GM19397 (cell line): ENCODE data around the gene AKR1C2.
"Not testable (repeated sequence)": the region's sequence is repeated elsewhere in the genome, so short reads cannot be mapped to it uniquely, and the experiment has no call there.

Experiments
- ATAC-seq: cut with Tn5 transposase; IDR thresholded peaks from one replicate; pipeline ENCODE4 v1.9.1; 2021; ENCODE audit warnings: mild to moderate bottlenecking, moderate library complexity; ENCODE audit not compliant: unreplicated experiment

The AKR1C2 gene

DNA sequence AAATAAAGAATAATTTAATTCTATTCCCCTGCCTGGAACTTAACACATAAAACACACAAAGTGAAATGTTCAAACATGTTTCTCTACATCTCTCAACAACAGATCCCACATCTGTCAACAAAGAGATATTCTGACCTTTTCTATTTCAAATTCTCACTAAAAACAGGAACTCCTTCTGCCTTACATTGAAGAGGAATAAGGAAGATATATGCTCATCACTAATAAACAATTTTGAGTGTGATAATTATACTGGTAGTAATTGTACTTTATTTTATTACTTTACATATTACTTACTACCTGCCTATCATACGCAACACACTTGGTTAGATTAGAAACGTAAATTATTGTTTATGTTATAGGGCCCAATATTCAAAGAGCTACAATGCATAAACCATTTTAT is 13.4 kb downstream of the AKR1C2 start:
- no peak for ATAC-seq

DNA sequence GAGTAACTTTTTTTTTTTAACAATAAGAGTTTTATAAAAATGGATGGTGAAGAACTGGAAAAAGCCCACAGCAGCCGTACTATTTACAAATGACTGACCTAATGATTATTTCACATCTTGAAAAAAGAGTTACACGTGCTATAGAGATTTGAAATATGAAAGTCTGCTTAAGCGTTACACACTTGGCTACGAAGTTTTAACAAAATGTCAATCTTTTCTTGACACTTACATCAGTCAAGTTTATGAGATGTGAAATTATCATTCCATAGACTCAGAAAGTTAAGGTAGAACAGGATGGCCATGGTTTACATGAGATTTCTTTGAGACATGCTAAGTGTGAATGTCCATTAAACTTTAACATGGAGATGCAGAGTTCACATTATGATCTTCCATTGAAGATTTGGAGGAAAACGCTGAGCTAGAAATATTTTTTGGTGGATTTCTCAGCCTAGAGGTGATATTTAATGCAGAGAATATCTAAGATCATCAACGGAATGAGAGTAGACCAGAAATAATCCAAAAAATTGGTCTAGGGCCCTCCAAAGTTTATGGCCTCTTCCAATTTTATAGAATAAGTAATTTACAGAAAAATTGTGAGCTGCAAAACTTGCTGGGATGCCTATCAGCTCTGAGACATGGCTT is 15.5 kb downstream of the AKR1C2 start:
- not testable (repeated sequence) for ATAC-seq

DNA sequence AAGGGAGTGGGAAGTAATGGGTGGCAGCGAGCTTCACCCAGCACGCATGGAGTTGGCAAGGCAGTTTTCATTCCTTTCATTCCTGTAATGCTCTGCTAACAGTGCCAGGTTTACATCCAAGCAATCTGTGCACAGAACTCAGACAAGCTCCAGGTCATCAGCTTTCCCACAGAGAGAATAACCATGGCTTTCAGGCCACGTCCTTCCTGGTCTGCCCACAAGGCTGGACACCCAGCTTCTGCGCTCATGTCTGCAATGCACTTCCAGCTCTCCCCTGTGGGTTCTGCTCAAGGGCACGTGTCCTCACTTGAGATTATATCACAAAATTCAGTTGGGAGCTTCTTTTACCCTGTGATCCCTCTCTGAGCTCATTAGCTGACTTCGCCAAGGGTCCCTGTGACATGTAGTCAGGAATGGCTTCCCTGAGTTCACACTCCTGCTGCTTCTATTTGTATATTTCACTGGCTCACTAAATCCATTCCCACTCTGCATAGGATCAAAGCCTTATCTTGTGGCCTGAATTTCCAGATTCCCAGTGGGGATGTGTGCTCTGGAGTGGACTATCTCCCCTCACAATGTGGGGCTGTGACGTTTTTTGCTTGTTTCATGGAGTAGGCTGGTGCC is 18.6 kb downstream of the AKR1C2 start:
- no peak for ATAC-seq

DNA sequence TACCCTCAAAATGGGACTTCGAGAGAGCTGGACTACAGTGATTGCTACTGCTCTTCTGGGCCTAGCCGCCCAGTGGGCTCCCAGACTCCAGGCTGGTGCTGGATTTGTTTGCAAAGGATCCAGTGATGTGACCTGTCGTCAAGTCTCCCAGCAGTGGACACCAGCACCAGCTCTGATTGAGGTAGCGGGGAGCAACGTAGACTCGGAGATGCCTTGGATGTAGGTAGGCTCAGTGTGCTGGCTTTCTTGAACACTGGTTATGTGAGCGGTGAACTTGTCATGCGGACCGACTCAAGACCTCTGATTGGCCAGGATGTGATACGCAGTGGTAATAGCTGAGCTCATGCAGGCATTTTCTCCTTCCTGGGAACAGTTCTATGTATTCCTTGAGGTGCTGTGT is 19.4 kb downstream of the AKR1C2 start:
- ATAC-seq = no peak

DNA sequence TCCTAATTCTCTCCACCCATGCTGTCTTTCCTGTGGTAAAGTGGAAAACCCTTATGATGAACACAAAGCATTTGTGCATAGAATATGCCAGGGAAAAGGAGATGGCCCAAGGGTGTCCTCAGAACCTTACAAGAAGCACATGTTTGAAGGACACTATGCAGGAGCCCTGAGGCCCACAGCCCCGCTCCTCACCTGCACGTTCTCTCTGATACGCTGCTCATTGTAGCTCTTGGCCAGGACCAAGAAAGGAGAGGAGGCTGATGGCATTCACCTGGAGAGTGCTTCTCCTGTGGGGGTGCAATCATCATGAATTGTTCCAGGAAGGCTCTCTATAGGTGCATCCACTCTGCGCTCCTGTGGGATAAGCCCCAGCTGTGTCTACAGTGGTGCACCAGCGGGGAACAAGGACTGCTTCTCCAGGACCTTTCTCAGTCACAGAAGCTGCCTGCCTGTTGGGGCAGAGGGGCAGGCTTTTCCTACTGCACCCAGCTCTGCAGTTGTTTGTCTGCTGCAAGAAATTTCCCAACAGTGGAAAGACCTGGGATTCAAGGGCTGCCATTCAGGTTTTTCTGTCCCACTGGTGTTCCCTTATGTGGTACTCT is 19.9 kb downstream of the AKR1C2 start:
- ATAC-seq = no peak

DNA sequence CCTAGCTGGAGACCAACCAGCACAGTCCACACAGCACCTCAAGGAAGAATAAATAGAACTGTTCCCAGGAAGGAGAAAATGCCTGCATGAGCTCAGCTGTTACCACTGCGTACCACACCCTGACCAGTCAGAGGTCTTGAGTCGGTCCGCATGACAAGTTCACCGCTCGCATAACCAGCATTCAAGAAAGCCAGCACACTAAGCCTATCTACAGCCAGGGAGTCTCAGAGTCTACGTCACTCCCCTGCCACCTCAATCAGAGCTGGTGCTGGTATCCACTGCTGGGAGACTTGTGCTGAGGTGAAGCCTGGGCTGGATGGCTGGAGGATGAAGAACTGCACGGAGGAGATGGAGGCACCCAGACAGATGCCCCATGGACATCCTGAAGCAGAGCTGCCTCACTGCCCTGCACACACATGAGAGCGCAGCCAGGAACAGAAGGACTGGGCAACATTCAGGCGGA is 20.9 kb downstream of the AKR1C2 start:
- no peak for ATAC-seq

DNA sequence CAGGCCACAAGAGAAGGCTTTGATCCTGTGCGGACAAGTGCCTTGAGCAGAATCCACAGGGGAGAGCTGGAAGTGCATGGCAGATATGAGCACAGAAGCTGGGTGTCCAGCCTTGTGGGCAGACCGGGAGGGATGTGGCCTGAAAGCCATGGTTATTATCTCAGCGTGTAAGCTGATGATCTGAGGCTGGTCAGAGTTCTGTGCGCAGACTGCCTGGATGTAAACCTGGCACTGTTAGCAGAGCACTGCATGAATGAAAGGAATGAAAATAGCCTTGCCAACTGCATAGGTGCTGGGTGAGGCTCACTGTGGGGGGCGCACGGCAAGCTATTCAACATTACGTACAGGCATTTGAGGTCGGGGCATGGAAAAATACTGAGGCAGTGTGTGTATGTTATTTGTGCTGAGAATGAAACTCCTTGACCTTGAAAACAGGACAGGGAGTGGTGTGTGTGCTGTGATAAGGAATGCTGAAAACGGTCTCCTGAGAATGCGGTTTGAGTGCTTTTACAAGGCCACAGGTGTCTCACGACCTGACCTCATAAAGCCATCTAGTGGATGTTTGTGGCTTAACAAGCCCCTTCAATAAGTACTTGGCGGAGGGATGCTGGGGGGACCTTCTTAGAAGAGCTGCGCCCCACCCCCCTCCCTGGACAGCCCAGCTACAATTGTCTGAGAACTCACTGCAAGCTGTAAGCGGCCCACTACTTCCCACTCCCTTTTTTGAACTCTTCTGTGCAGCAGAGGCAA is 21.8 kb downstream of the AKR1C2 start:
- no peak for ATAC-seq

DNA sequence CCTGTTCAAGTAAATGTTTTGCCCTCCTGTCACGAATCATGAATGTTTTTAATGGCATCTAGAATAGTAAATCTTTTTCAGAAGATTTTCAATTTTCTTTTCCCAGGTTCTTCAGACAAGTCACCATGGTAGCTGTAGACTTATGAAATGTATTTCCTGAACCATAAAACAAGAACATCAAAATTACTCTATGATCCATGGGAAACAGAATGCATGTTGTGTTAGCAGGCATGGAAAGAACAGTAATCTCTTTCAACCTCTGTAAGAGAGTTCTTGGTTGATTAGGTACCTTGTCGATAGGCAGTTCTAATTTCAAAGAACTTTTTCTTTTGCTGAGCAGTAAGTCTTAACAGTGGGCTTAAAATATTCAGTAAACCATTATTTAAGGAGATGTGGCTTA is 22.9 kb downstream of the AKR1C2 start:
- ATAC-seq = no peak

DNA sequence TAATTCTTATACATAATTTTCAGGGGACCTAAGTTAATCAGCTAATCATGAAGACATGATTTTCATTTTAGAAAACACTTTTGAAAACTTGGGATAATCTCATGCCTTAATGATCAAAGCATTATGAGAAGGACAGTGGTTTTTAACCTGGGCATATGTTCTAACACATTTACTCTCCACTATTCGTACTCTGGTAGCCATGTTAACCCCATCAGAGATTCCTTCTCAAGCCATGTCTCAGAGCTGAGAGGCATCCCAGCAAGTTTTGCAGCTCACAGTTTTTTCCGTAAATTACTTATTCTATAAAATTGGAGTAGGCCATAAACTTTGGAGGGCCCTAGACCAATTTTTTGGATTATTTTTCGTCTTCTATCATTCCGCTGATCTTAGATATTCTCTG is 24.8 kb downstream of the AKR1C2 start:
- ATAC-seq = no peak

DNA sequence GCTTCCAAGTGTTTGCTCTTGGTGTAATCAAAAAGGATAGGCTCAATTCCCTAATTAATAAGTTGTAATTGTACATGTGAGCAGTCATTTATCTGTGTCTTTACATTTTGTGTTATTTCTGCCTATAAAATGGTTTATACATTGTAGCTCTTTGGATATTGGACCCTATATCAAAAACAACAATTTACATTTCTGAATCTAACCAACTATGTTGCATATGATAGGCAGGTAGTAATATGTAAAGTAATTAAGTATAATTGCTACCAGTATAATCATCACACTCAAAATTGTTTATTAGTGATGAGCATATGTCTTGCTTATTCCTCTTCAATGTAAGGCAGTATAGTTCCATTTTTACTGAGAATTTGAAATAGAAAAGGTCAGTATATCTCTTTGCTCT is 26.6 kb downstream of the AKR1C2 start:
- no peak for ATAC-seq

DNA sequence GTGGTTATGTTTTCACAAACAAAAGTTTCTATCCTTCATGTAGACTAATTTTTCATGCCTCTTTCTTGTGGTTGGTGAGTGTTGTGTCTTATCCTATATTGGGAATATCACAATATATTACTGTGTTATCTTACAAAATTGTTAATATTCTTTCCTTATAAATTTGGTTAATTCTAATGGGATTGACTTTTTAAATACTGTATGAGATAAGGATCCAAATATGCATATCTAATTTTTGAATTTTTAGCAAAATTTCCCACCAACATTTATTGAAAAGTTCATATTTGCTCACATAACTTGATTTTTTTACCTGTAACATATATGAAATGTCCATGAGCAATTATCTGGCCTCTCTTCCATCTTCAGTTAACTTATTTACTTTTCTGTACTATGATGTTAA is 29.3 kb downstream of the AKR1C2 start:
- ATAC-seq = not testable (repeated sequence)

DNA sequence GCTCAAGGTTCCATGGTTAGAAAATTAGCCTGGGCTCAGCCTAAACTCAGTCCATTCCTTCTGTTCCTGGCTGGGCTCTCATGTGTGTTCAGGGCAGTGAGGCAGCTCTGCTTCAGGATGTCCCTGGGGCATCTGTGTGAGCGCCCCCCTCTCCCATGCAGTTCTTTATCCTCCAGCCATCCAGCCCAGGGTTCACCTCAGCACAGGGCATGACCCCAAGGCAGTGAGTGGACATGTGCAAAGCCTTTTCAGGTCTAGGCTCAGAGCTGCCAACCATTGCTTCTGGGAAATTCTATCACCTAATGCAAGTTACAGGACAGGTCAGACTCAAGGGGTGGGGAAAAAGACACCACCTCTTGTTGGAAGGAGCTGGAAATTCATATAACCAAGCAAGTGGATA is 30.4 kb downstream of the AKR1C2 start:
- not testable (repeated sequence) for ATAC-seq

DNA sequence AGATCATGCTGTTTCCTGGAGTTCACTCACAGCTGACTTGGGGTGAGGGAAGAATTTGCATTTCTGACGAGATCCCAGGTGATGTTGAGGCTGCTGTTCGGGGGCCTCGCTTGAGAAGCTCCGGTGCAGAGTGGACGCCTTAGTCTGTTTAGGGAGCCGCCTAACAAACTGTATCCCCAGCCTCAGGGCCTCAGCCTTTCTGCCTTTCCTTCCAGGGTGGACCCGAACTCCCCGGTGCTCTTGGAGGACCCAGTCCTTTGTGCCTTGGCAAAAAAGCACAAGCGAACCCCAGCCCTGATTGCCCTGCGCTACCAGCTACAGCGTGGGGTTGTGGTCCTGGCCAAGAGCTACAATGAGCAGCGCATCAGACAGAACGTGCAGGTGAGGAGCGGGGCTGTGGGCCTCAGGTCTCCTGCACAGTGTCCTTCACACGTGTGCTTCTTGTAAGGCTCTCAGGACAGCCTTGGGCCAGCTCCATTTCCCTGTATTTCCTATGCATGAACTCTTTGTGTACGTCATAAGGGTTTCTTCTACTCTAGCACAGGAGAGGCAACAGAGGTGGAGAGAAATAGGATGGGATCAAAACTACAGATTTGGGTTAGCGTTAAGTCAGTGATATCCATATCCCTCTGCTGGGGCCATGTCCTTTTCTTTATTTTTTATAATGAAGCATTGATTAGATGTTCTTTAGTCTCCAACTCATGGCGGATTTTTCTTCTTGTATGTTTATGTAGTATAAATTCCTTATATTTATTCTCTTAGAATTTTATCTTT is 31.1 kb downstream of the AKR1C2 start:
- ATAC-seq = not testable (repeated sequence)

DNA sequence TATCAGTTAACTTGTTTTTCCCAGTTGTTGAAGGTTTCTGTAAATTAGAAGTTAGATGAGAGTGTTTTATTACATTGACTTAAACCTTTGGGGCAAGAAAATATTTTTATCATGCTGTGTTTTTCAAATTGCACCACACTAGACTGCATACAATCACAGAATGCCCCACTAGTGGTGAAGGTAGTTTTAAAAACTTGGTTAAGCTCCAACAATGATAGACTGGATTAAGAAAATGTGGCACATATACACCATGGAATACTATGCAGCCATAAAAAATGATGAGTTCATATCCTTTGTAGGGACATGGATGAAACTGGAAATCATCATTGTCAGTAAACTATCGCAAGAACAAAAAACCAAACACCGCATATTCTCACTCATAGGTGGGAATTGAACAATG is 33.3 kb downstream of the AKR1C2 start:
- ATAC-seq = not testable (repeated sequence)

DNA sequence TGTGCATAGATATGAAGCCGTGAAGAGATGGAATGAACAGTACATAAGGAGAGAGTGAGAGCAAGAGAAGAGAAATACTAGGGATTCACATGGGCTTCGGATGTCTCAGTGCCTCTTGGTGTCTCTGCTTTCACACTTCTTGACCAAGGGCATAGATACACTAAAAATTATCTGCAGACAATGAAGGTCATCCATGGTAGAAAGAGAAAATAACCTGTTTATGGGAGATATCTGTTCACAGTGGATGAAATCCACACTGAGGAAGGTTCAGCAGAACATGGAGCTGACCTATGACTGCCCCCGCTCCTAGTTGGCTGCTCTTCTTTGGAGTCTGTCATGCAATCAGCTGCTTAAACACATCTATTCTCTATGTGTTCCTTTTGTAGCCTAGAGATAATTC is 34.4 kb downstream of the AKR1C2 start:
- ATAC-seq = not testable (repeated sequence)

DNA sequence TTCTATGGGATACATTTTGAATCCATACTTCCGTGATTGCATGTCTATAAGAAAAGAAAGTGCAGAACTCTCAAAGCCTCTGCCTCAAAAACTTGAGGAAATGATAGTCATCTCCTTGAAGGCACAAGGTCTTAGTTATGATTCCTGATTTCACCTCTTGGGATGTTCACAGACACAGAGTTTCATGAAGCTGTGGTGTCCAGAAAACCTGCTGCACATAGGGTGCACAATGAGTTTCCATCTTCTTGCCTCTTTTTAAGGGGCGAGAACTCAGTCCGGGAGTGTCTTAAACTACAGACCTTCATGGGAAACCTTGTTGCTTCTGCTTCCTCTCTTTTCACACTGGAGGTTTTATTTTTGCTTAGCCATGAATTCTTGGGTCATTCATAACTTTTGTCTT is 36.5 kb downstream of the AKR1C2 start:
- ATAC-seq = not testable (repeated sequence)

DNA sequence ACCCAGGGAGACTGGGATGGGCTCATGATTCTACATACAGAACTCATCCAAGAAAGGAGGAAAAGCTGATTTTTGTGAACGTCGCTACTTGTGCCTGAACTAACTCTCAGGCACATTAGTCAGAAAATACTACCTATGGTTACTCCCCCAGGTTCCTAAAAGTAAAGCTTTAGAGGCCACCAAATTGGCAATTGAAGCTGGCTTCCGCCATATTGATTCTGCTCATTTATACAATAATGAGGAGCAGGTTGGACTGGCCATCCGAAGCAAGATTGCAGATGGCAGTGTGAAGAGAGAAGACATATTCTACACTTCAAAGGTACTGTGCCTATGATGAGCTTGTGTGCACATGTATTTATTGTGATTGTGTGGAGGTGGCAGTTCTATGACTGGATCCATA is 37.9 kb downstream of the AKR1C2 start:
- not testable (repeated sequence) for ATAC-seq

DNA sequence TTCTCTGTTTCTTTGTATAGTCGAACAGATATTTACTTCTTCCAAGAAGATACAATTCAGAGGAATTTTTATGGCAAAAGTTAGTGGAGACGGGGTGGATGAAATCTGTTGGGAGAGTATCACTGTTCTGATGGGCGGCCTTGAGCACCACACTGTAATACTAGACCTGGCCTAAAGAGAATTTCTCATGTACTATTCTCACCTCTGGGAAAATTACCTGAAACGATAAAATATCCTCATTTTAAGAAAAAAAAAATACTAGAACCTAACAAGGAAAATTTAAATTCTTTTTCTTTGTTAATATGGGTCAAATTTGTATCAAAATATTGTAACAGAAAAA is 39.9 kb downstream of the AKR1C2 start:
- ATAC-seq = not testable (repeated sequence)

DNA sequence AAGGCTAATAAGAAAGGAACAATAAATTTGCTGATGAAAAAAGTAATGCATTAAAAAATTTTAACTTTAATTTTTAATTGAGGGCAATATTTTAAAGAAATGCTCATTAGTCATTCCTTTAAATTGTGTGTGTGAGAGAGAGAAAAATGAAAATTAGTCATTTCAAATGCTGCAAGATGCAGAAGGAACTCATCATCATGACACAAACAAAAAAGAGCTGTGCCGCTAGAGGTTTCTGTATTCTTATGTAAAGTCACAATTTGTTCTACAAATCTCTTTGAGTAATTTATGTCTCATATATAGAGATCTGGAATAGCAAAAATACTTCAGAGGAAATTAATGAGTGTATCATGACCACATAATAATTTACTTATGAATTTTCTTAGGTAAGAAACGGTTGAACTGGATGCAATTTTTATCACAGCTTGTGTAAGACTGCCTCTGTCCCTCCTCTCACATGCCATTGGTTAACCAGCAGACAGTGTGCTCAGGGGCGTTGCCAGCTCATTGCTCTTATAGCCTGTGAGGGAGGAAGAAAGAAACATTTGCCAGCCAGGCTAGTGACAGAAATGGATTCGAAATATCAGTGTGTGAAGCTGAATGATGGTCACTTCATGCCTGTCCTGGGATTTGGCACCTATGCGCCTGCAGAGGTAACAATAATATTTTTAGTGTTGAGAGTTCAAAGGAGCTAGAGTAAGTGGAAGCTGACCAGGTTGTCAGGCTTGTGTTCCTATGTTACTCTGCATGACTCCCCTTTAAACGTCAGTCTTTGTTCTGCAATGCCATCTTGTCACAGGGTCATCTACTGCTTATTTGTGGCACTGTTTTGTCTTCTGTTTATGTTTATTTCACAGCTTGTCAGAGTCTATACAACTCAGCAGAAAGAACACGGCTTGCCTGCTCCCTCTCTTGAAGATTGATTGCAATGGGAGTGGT is 40.5 kb downstream of the AKR1C2 start, which contains the start of gene AKR1C1:
AKR1C1 (plus strand) TSS at position 540 of the 939 bp plus-strand sequence; CDS start at position 570, 30 bp downstream.
- ATAC-seq = not testable (repeated sequence)

DNA sequence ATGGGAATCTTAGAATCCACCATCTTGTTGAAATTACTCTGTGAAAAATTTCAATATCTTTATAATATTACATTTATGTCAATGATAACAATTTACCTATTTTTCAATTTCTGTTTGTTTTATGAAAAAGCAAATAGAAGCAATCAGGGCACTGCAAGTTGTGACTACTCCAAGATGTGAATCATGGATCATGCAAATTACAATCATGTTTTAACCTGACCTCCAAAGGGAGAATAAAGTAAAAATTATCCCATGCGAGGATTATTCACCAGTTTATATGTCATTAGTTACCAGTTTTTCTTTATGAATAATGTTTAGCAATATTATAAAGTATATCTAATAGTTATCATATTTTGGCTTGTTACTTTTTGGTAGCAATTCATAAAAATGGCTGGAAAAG is 41.3 kb downstream of the AKR1C2 start:
- ATAC-seq = not testable (repeated sequence)
